NCI-H1105 (cell line): ENCODE measurements around the gene LRMDA.
"Not testable (repeated sequence)": the region's sequence is repeated elsewhere in the genome, so short reads cannot be mapped to it uniquely, and the experiment has no call there.

Experiments used
- DNase-seq: peaks from one replicate; lab custom pipeline; 2025; lab: John Stamatoyannopoulos, UW

LRMDA gene

DNA sequence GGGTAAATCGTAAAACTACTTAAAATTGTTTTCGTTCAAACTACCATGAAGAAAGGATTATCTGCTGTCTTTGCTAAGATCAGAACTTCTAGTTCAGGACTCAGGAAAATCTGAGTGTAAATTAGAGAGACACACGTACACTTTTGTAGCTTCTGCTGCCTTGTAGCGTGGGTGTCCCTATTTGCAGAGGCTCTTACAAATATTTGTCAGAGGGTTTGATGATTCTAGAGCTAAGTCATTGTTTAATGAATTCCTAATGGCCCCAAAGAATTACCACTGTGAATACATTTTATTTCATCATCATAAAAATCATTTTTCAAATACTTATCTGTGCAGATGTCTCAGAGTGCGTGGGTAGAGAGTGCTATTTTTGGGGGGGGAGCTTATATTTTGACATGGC, 314.9 kb downstream of the LRMDA start:
- no peak for DNase-seq

- DNase-seq, result not testable (repeated sequence)
Measured at GRCh38 chr10:75750093-75750875, 318.9 kb downstream of the LRMDA start.

- no peak for DNase-seq
Measured at GRCh38 chr10:75751232-75751631, 319.8 kb downstream of the LRMDA start.

GRCh38 chr10:75753621-75754020, 322.2 kb downstream of the LRMDA start:
- no peak for DNase-seq

GRCh38 chr10:75754096-75754831, 322.8 kb downstream of the LRMDA start:
- DNase-seq, result no peak

- DNase-seq, result no peak
Measured at GRCh38 chr10:75755528-75755927, 324.1 kb downstream of the LRMDA start.

DNA sequence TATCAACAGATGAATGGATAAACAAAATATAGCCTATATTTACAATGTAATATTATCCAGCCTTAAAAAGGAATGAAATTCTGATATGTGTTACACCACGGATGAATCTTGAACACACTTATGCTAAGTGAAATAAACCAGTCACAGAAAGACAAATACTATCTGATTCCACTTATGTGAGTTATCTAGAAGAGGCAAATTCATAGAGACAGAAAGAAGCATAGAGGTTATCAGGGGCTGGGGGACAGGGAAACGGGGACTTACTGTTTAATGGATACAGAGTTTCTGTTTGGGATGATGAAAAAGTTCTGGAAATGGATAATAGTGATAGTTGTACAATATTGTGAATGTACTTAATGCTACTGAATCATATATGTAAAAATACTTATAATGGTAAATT, 329.9 kb downstream of the LRMDA start:
- DNase-seq, result no peak

GRCh38 chr10:75762431-75762802, 331.0 kb downstream of the LRMDA start:
- DNase-seq, result no peak

GRCh38 chr10:75763652-75764051, 332.2 kb downstream of the LRMDA start:
- no peak for DNase-seq

DNA sequence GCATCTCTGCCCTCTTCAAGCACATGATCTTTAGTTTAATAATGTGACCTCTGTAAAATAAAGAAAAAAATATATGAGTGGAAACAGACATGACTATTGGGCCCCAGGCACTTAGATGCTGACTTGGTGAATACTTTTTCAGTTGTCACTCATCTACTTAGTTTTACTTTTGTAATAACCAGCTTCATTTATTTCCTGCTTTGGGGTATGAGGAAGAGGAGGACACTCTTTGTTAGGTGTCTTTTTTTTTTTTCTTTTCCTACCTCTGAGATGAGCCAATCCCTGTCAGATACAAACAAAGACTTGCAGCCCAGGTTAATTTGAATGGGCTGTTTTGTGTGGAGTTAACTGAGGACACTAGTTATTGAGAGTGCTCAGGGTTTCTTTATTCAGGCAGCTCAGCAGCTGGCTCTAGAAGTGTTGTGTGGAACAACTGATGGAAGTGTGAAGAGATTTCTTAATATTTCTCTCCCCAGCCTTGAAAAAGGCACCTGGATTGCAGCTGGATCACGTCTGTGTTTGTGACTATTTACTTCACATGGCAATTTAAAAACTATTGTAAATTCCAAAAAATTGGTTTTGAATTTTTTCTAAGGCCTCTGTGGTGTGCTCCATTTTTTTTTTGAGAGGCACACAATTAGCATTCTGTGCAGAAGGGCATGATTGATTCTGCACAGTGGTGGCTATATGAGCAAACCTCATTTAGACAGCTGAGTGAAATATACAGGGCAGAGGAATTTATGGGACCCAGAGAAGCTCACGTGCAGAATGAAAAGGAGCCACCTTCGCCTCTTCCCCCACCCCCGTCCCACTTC, 333.8 kb downstream of the LRMDA start:
- no peak for DNase-seq

DNA sequence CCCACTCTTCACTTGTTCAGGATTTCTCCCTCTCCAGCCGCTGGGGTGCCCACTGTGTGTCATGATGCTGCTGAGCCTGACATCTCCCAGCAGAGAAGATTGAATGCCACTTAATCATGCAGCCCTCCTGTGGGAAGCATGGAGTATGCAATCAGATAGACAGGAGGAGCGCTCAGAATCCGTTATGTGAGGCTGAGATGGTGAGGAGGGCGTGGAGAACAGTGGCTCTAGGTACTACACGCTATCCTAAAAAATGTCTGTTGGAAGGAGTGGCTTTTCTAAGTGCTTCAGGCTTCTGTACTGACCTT, 334.3 kb downstream of the LRMDA start:
- no peak for DNase-seq

GRCh38 chr10:75766106-75766505, 334.7 kb downstream of the LRMDA start:
- DNase-seq, result no peak

DNA sequence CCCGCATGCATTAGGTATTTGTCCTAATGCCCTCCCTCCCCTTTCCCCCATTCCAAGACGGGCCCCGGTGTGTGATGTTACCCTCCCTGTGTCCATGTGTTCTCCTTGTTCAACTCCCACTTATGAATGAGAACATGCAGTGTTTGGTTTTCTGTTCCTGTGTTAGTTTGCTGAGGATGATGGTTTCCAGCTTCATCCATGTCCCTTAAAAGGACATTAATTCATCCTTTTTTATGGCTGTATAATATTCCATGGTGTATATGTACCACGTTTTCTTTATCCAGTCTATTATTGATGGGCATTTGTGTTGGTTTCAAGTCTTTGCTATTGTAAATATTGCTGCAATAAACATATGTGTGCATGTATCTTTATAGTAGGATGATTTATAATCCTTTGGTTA, 335.3 kb downstream of the LRMDA start:
- DNase-seq, result not testable (repeated sequence)

DNA sequence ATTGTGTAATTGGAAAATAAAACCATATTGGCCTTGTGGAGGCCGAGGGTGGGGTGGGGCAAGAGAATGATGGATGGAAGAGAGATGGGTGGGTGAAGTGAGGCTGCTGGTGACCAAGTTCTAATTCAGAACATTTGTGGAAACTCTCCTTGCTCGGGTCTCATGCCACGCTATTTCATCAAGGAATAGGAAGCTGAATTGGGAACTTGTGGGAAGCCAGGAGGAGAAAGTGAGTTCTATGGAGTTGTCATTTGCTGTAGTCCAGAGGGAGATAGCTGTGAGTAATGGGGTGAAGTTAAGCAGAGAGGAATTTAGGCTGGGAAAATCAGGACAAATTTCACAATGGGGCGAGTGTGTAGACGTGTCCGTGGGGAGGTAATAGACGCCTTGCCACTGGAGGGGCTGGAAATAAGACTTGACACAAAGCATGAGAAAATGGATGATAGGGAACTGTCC, 339.2 kb downstream of the LRMDA start:
- DNase-seq, result no peak

DNA sequence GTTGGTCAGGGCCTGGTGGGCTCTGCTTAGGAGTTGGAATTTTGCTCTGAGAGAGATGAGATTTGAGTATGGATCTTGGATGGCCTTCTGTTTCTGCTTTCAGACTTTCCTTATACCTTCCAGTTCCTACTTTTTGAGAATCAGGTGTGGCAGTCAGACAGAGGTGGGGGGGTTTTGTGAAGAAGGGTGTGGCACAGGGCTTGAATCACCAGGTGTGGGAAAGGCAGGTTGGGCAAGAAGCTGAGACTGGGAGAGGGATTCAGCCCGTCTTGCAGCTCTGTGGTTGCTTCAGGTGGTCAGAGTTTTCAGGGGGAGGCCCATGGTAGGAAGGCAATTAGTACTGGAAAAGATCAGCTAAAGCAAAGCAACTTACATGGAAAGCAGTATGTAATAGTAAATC, 340.2 kb downstream of the LRMDA start:
- no peak for DNase-seq

GRCh38 chr10:75772153-75772887, 340.9 kb downstream of the LRMDA start:
- DNase-seq, result no peak

DNA sequence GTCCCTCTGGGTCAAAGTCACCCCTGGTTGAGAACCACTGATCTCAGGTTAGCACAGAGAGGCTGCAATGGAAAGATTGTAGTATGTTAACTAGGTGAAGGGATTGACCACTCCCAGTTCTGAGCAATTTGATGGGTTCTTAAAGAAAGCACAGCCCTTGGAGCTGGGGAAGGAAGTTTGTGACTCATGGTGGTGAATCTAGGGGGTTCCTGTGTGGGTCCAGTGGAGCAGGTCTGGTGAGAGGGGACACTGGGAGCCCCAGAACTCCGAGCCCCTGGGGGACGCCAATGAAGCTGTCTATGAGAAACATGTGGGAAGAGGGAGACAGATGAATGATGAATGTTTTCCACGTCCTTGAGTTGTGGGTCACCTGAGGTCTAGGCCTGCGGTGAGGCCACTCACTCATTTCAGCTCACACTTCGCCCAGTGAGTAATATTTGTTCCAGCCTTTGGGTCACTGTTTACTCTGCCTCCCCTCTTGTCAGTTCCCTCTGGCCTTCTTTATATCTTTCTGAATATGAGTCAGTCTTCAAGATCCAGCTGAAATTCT, 341.9 kb downstream of the LRMDA start:
- no peak for DNase-seq

- no peak for DNase-seq
Measured at GRCh38 chr10:75773813-75774782, 342.7 kb downstream of the LRMDA start.

DNA sequence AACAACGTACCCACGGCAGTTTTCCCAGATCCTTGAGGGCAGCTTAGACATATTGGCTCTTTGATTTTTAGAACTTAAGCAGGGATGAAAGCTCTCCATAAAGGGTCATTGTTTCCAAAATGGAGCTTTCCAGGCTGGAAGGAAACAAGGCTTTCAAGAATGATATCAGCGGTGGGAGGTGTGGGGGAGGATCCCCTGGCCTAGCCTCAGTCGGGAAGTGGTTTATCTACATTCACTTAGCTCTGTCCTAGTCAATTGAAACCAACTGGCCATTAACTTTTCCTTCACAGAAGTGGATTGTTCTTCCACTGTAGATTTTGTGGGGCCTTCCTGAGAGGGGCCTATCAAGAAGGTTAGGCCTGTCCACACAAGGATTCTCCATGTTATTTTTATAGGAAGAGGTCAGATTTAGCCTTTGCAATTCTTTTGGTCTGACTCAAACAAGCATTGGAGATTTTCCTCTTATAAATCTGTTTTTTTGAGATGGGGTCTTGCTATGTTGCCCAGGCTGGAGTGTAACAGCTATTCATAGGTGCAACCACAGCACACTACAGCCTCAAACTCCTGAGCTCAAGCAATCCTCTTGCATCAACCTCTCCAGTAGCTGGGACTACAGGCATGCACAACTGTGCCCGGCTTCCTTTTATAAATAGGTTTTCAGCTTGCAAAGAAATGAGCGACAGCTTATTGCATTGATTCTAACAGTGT, 343.5 kb downstream of the LRMDA start:
- no peak for DNase-seq
